Activated CD8-positive, alpha-beta memory T cell treated with anti-CD3 and anti-CD28 coated beads, Interleukin-2, amount 50 U/mL, for 1 hour (primary cell): ENCODE measurements around the gene NBPF19.
"Not testable (repeated sequence)": the region's sequence is repeated elsewhere in the genome, so short reads cannot be mapped to it uniquely, and the experiment has no call there.

Source experiments
- DNase-seq: peaks from one replicate; pipeline ENCODE4 v3.0.0-alpha.2; 2020; ENCODE audit errors: extremely low read depth

The NBPF19 gene

GRCh38 chr1:149474745-149475144 lies at the start of gene NBPF19:
TSS of gene NBPF19 (plus strand) at chr1:149475045. CDS start at chr1:149475933, 888 bp downstream.
- DNase-seq: not testable (repeated sequence)

DNA sequence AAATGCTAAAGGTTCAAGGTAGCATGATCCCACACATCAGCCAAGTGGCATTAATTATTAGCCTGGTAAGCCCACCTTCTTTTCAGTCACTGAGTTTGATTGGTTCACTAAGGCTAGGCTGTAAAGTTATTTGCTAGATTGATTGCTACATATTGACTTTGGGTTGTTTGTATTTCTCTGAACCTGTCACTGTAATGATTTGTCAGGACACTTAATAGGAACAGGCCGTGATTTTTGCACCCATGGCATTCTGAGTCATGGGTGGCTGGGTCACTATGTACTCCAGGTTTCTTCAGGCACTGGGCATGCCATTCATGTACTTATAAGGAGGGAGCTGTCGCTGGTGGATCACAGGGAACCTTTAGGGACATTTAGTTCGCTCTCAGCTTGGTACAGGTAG lies 46.5 kb upstream of the NBPF19 start:
- not testable (repeated sequence) for DNase-seq

DNA sequence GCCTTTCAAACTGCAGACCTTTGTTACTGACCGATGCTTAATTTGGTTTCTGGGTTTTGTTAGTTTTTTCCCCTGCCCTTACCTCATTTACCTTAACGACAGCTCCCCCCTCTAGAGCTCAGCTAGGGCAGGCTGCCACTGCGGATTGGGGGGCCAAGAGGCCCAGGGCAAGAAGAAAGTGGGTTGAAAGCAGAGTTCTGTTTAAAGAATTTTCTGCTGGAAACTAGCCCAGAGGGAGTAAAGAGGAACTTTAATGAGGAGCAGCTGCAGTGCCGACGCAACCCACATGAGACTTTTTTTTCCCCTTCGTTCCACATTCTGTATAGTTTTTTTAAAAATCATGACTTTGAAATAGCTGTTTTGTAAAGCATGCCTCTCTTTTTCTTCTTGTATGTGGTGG lies 29.4 kb upstream of the NBPF19 start:
- not testable (repeated sequence) for DNase-seq

DNA sequence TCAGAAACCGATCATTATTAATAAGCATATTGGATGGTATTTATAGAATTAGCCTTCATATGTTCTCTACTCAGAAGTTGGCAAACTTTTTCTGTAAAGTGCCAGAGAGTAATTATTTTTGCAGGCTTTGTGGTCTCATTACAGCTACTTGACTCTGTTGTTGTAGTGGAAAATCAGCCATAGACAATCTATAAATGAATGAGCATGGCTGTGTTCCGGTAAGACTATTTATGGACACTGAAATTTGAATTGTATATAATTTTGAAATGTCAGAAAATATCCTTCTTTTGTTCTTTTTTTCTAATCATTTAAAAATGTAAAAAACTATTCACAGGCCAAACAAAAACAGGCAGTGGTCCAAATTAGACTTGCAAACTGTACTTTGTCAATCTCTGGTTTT lies 22.6 kb upstream of the NBPF19 start:
- DNase-seq: not testable (repeated sequence)

- DNase-seq: not testable (repeated sequence)
Observed at GRCh38 chr1:149452652-149453051, 22.2 kb upstream of the NBPF19 start.

- not testable (repeated sequence) for DNase-seq
Observed at GRCh38 chr1:149558350-149558825, 83.5 kb downstream of the NBPF19 start.

DNA sequence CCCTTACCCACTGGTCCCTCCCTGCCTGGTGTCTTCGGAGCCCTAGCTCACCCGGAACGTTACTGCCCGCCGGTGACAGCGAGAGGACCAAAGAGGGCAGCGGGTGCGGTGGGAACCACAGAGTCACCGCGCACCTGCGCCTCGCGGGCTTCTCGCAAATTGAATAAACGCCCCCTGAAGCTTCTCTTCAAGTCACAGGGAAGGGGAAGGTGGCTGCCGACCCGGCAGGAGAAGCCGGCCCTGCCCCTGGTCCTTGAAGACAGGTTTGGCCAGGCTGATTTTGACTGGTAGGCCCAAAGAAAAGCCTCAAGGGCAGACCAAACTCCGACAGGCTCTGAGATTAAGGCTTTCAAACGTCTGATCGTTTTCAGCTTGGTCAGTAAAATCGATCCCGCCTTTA lies 87.0 kb downstream of the NBPF19 start:
- not testable (repeated sequence) for DNase-seq

DNA sequence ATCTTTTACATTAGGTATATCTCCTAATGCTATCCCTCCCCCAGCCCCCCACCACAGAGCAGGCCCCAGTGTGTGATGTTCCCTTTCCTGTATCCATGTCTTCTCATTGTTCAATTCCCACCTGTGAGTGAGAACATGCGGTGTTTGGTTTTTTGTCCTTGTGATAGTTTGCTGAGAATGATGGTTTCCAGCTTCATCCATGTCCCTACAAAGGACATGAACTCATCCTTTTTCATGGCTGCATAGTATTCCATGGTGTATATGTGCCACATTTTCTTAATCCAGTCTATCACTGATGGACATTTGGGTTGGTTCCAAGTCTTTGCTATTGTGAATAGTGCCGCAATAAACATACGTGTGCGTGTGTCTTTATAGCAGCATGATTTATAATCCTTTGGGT lies 90.6 kb downstream of the NBPF19 start:
- DNase-seq: not testable (repeated sequence)

- DNase-seq: not testable (repeated sequence)
Observed at GRCh38 chr1:149572763-149573162, 97.9 kb downstream of the NBPF19 start.

GRCh38 chr1:149585592-149585991 lies 110.7 kb downstream of the NBPF19 start:
- peak; percentile 49 for DNase-seq
